GM23248 (cell line): Measurements from ENCODE around the gene DTNB.

Experiments
- EZH2 ChIP-seq: fragments of 200-600 bp; sonication (generic); IDR thresholded peaks from 2 replicates; pipeline ENCODE4 v1.6.1; 2018; ENCODE audit warnings: antibody characterized with exemption, mild to moderate bottlenecking; ENCODE audit not compliant: insufficient read depth, poor library complexity, severe bottlenecking
- EZH2phosphoT487 ChIP-seq: fragments of 200-600 bp; sonication (generic); IDR thresholded peaks from 2 replicates; pipeline ENCODE4 v1.6.1; 2018; ENCODE audit warnings: antibody characterized with exemption, moderate library complexity, mild to moderate bottlenecking, low read depth; ENCODE audit not compliant: insufficient read depth

- TF ChIP-seq EZH2 (no peak), EZH2phosphoT487 (no peak)
Measured at GRCh38 chr2:25454824-25455611, 218.4 kb downstream of the DTNB start.
